SK-N-SH (cell line): Measurements from ENCODE around the gene SORBS1. TPM values are rescaled to one million over a fixed set of nuclear protein-coding genes. Genes with fewer than 3 reads are reported as not detected.

Source experiments
- CTCF ChIA-PET: fragments of 300-600, 350-600 bp; formaldehyde crosslinking; extraction: SDS; loops from one replicate; lab custom pipeline; 2021; lab: Yijun Ruan, JAX
- POLR2A ChIA-PET: fragments of 350-600 bp; sonication (Branson Sonifier 250); formaldehyde crosslinking; extraction: SDS; loops from one replicate; lab custom pipeline; 2020; ENCODE audit warnings: antibody characterized with exemption, inconsistent platforms; lab: Yijun Ruan, JAX
- DNase-seq: peaks from one replicate; pipeline ENCODE4 v3.0.0; 2012
- H2AFZ ChIP-seq: fragments of 200-600 bp; sonication (generic); 2 replicates; pipeline ENCODE4 v1.8.1; 2016; ENCODE audit warnings: antibody characterized with exemption, mild to moderate bottlenecking, low read depth
- H3F3A ChIP-seq: fragments of 200-600 bp; sonication (generic); replicated peaks from 2 replicates; pipeline ENCODE3; 2016; ENCODE audit warnings: antibody characterized with exemption, mild to moderate bottlenecking; ENCODE audit not compliant: insufficient read depth
- H3K27ac ChIP-seq, 2 experiments: fragments of 200-500 bp in 1 of 2; fragments of 200-600 bp in 1 of 2; sonication (Bioruptor generic) in 1 of 2; sonication (generic), shearing (Covaris generic) in 1 of 2; 2 replicates each; pipeline versions ENCODE4 v1.5.1 to v1.6.1; 2014 to 2016; ENCODE audit warnings: low read depth in 2 of 2, inconsistent platforms in 1 of 2, low read length in 1 of 2, mild to moderate bottlenecking in 1 of 2, mixed read lengths in 1 of 2
- H3K27me3 ChIP-seq: fragments of 200-600 bp; sonication (generic), shearing (Covaris generic); 2 replicates; pipeline ENCODE4 v1.6.1; 2016; ENCODE audit warnings: mixed run types; ENCODE audit not compliant: insufficient read depth
- H3K36me3 ChIP-seq, 2 experiments: fragments of 200-500 bp in 1 of 2; fragments of 200-600 bp in 1 of 2; sonication (Bioruptor generic) in 1 of 2; sonication (generic) in 1 of 2; replicated peaks in 1 of 2; 2 replicates each; pipeline versions ENCODE3 to v1.5.1; 2014 to 2016; ENCODE audit warnings: low read length in 1 of 2, mild to moderate bottlenecking in 1 of 2; ENCODE audit not compliant: insufficient read depth in 2 of 2, control insufficient read depth in 1 of 2
- H3K4me1 ChIP-seq, 2 experiments: fragments of 200-500 bp in 1 of 2; fragments of 200-600 bp in 1 of 2; sonication (Bioruptor generic) in 1 of 2; sonication (generic), shearing (Covaris generic) in 1 of 2; 2 replicates each; pipeline versions ENCODE4 v1.5.1 to v1.6.1; 2014 to 2016; ENCODE audit warnings: low read depth in 1 of 2, low read length in 1 of 2, mixed run types in 1 of 2; ENCODE audit not compliant: insufficient read depth in 2 of 2, control insufficient read depth in 1 of 2
- H3K4me2 ChIP-seq: fragments of 200-600 bp; sonication (generic), shearing (Covaris generic); 2 replicates; pipeline ENCODE4 v1.6.1; 2017; ENCODE audit warnings: mixed run types
- H3K4me3 ChIP-seq, 2 experiments: fragments of 200-500 bp in 1 of 2; fragments of 200-600 bp in 1 of 2; sonication (Bioruptor generic) in 1 of 2; sonication (generic), shearing (Covaris generic) in 1 of 2; 2 replicates each; pipeline versions ENCODE4 v1.5.1 to v1.8.1; 2014 to 2016; ENCODE audit warnings: low read depth in 2 of 2, inconsistent platforms in 1 of 2, low read length in 1 of 2, mild to moderate bottlenecking in 1 of 2, mixed read lengths in 1 of 2, moderate library complexity in 1 of 2
- H3K79me2 ChIP-seq: fragments of 200-600 bp; sonication (generic); 2 replicates; pipeline ENCODE4 v1.8.1; 2017; ENCODE audit warnings: mild to moderate bottlenecking; ENCODE audit not compliant: insufficient read depth
- H3K9ac ChIP-seq: fragments of 200-600 bp; sonication (generic); 2 replicates; pipeline ENCODE4 v1.6.1; 2017; ENCODE audit warnings: mixed run types
- H3K9me2 ChIP-seq: fragments of 200-600 bp; sonication (generic); 2 replicates; pipeline ENCODE4 v1.6.1; 2017; ENCODE audit warnings: mixed run types
- H3K9me3 ChIP-seq: fragments of 200-600 bp; sonication (generic); 2 replicates; pipeline ENCODE4 v1.6.1; 2017; ENCODE audit warnings: mixed run types, mild to moderate bottlenecking, moderate library complexity
- H4K20me1 ChIP-seq: fragments of 200-600 bp; sonication (generic); 2 replicates; pipeline ENCODE4 v1.6.1; 2017; ENCODE audit warnings: mild to moderate bottlenecking, mixed run types; ENCODE audit not compliant: insufficient read depth
- ELF1 ChIP-seq: IDR thresholded peaks from 2 replicates; pipeline ENCODE4 v1.4.0; 2012
- FOXM1 ChIP-seq: IDR thresholded peaks from 2 replicates; pipeline ENCODE4 v1.4.0; 2012; ENCODE audit warnings: low read depth, mild to moderate bottlenecking
- RXRA ChIP-seq: IDR thresholded peaks from 2 replicates; pipeline ENCODE4 v1.4.0; 2012; ENCODE audit warnings: low read depth, mild to moderate bottlenecking, borderline replicate concordance
- SIN3A ChIP-seq: IDR thresholded peaks from 2 replicates; pipeline ENCODE4 v1.6.1; 2012; ENCODE audit warnings: low read depth, mild to moderate bottlenecking, low read length, moderate library complexity, borderline replicate concordance
- SMC3 ChIP-seq: IDR thresholded peaks from 2 replicates; pipeline ENCODE4 v1.6.1; 2012; ENCODE audit warnings: low read depth, low read length, improper control_type of control experiment
- TAF1 ChIP-seq: IDR thresholded peaks from 2 replicates; pipeline ENCODE4 v1.6.1; 2012; ENCODE audit warnings: low read depth, mild to moderate bottlenecking, low read length, moderate library complexity, borderline replicate concordance
- WGBS: methylation state at CpG from one replicate; pipeline ENCODE4 v1.1.6; 2017; ENCODE audit warnings: low lambda C conversion rate; 5-methylcytosine and 5-hydroxymethylcytosine counted together
- polyA plus RNA-seq, 3 experiments: library from polyadenylated mRNA; depleted of rRNA; stranded (reverse); fragments of >200 nt; gene quantifications; 2 replicates each; pipeline ENCODE4 v1.2.3, GENCODE V29; 2012
- TF ChIP-seq, protein P1 (sequence below): IDR thresholded peaks from 2 replicates; pipeline ENCODE4 v1.4.0; 2012; ENCODE audit warnings: low read depth
- TF ChIP-seq, protein P2 (sequence below): fragments of 200-600 bp; sonication (generic); IDR thresholded peaks from 2 replicates; pipeline ENCODE4 v1.6.1; 2017; ENCODE audit warnings: antibody characterized with exemption, mild to moderate bottlenecking, moderate library complexity
- TF ChIP-seq, protein P3 (sequence below): IDR thresholded peaks from 2 replicates; pipeline ENCODE4 v1.6.1; 2012; ENCODE audit warnings: mild to moderate bottlenecking, low read depth, low read length, moderate library complexity
- TF ChIP-seq, protein P4 (sequence below): IDR thresholded peaks from 2 replicates; pipeline ENCODE4; 2012

SORBS1 gene
- polyA plus RNA-seq, 1 of the 3 experiments (the other 2 are of a cell fraction): 0.36 TPM

DNA sequence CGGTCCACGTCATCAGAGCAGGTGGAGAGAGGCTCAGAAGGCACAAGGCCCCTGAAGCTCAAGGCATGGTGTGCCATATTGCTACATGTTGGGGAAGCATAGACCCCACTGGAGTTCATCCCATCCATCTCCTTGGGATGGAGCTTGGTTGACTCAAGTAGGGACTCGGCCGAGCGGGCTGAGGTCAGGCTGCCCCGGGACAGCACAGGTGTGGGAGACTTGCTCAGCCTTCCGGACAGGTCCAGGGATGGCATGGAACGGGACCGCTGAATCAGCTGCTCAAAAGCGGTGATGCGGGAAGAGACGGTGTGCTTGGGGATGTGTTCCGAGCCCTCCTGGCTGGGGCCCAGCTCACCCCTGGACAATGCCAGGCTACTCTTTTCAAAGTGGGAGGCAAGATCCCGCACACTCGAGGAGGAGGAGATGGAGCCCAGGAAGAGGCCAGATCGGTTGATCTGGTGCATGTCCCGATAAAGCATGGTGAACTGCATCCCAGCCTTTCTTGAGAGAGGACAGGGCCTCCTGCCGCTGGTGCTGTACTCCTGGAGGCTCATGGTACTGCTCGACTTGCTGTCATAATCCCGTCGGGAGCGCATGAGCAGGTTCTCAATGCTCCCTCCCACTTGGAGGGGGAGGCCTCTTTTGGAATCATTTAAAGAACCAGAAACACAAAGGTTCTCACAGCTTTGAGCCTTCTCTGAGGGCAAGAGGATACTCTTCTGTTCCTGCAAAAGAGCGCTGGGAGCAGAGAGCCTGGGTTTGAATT lies 204.8 kb downstream of the SORBS1 start:
- Histone ChIP-seq H4K20me1 (no peaks in the 10 kb centered on the region), H3K9ac (no peak overlapping the region), H3K4me1 (no peaks in the 10 kb centered on the region), H3K4me2 (no peak overlapping the region), H3K36me3 (no peaks in the 10 kb centered on the region), H3K9me2 (no peaks in the 10 kb centered on the region), H3K4me3 (no peak overlapping the region), H2AFZ (no peak overlapping the region), H3K27me3 (no peaks in the 10 kb centered on the region), H3K79me2 (no peaks in the 10 kb centered on the region), H3K27ac (no peak overlapping the region), H3F3A (no peaks in the 10 kb centered on the region), H3K9me3 (no peaks in the 10 kb centered on the region)
- 86% methylated on average over 21 of the region's 23 CpGs for WGBS
- DNase-seq: no peak
- TF ChIP-seq SIN3A (no peak), FOXM1 (no peak), RXRA (no peak), ELF1 (no peak), SMC3 (no peak), TAF1 (no peak)
- TF ChIP-seq, protein P1, sequence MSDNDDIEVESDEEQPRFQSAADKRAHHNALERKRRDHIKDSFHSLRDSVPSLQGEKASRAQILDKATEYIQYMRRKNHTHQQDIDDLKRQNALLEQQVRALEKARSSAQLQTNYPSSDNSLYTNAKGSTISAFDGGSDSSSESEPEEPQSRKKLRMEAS: no peak
- TF ChIP-seq, protein P2, sequence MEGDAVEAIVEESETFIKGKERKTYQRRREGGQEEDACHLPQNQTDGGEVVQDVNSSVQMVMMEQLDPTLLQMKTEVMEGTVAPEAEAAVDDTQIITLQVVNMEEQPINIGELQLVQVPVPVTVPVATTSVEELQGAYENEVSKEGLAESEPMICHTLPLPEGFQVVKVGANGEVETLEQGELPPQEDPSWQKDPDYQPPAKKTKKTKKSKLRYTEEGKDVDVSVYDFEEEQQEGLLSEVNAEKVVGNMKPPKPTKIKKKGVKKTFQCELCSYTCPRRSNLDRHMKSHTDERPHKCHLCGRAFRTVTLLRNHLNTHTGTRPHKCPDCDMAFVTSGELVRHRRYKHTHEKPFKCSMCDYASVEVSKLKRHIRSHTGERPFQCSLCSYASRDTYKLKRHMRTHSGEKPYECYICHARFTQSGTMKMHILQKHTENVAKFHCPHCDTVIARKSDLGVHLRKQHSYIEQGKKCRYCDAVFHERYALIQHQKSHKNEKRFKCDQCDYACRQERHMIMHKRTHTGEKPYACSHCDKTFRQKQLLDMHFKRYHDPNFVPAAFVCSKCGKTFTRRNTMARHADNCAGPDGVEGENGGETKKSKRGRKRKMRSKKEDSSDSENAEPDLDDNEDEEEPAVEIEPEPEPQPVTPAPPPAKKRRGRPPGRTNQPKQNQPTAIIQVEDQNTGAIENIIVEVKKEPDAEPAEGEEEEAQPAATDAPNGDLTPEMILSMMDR: no peak
- TF ChIP-seq, protein P3, sequence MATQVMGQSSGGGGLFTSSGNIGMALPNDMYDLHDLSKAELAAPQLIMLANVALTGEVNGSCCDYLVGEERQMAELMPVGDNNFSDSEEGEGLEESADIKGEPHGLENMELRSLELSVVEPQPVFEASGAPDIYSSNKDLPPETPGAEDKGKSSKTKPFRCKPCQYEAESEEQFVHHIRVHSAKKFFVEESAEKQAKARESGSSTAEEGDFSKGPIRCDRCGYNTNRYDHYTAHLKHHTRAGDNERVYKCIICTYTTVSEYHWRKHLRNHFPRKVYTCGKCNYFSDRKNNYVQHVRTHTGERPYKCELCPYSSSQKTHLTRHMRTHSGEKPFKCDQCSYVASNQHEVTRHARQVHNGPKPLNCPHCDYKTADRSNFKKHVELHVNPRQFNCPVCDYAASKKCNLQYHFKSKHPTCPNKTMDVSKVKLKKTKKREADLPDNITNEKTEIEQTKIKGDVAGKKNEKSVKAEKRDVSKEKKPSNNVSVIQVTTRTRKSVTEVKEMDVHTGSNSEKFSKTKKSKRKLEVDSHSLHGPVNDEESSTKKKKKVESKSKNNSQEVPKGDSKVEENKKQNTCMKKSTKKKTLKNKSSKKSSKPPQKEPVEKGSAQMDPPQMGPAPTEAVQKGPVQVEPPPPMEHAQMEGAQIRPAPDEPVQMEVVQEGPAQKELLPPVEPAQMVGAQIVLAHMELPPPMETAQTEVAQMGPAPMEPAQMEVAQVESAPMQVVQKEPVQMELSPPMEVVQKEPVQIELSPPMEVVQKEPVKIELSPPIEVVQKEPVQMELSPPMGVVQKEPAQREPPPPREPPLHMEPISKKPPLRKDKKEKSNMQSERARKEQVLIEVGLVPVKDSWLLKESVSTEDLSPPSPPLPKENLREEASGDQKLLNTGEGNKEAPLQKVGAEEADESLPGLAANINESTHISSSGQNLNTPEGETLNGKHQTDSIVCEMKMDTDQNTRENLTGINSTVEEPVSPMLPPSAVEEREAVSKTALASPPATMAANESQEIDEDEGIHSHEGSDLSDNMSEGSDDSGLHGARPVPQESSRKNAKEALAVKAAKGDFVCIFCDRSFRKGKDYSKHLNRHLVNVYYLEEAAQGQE: no peak
- TF ChIP-seq, protein P4, sequence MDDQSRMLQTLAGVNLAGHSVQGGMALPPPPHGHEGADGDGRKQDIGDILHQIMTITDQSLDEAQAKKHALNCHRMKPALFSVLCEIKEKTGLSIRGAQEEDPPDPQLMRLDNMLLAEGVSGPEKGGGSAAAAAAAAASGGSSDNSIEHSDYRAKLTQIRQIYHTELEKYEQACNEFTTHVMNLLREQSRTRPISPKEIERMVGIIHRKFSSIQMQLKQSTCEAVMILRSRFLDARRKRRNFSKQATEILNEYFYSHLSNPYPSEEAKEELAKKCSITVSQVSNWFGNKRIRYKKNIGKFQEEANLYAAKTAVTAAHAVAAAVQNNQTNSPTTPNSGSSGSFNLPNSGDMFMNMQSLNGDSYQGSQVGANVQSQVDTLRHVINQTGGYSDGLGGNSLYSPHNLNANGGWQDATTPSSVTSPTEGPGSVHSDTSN: no peak
- ChIA-PET POLR2A (no interaction called here), CTCF (interaction anchor here (0.6 to 1.4 kb wide), 2 partner anchors 16 to 109 kb away, joined by 3 to 4 read pairs; no protein-coding TSS in a partner anchor)
